ENCODE measurements around the gene LIPG.
"Not testable (repeated sequence)": the region's sequence is repeated elsewhere in the genome, so short reads cannot be mapped to it uniquely, and the experiment has no call there.

Gene LIPG

DNA sequence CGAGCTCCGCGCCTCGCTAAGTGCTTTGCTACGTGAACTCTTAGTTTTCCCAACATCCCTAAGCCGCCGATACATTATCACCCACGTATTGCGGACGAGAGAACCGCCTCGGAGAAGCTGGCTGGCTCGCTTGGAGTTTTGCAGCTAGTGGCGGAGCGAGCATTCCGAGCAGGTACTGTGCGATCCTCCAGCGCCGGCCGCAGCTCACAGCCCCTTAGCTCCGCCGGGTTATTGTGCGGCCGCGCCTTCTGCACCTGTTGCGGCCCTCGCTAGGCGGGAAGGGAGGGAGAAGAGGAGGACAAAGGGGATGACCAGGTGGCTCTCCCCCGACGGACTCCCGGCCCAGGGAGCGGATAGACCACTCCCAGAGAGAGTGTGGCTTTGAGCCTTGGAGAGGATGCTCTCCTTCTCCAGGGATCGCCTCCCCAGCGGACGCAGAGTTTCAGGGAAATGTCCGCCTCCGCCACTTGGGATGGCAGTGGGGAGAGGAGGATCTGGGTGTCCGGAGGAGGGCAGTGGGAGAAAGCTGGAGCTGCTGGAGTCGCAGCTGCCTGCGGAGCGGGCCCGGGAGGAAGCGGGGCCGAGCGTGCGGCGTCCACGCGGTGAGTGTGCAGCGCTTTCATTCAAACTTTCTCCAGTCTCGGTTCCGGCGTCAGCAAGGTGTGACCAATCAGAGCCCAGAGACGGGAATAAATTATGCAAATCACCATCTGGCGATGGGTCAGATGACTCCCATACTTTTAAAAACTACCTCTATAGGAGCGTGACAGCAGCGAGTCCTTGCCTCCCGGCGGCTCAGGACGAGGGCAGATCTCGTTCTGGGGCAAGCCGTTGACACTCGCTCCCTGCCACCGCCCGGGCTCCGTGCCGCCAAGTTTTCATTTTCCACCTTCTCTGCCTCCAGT lies at the start of gene LIPG:
Gene LIPG (plus strand): TSS at position 769 of the 905 bp plus-strand sequence. CDS start 252 bp downstream, outside the sequence.
- H3K4me3 ChIP-seq (ENCODE audit: low read length): peak within 1 kb of the TSS; percentile 16; the same call in 1 of the 2 replicates
- no peak for TF ChIP-seq ZNF274 (IDR thresholded peaks at IDR 0.05; ENCODE audit: low read depth, low read length)

DNA sequence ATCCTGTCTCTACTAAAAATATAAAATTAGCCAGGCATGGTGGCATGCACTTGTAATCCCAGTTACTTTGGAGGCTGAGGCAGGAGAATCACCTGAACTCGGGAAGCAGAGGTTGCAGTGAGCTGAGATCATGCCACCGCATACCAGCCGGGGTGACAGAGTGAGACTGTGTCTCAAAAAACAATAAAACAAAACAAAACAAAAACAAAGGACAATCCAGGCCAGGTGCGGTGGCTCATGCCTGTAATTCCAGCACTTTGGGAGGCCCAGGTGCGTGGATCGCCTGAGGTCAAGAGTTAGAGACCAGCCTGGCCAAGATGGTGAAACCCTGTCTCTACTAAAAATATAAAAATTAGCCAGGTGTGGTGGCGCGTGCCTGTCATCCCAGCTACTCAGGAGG lies 49.0 kb upstream of the LIPG start:
- H3K4me3 ChIP-seq (ENCODE audit: low read length): not testable (repeated sequence)

DNA sequence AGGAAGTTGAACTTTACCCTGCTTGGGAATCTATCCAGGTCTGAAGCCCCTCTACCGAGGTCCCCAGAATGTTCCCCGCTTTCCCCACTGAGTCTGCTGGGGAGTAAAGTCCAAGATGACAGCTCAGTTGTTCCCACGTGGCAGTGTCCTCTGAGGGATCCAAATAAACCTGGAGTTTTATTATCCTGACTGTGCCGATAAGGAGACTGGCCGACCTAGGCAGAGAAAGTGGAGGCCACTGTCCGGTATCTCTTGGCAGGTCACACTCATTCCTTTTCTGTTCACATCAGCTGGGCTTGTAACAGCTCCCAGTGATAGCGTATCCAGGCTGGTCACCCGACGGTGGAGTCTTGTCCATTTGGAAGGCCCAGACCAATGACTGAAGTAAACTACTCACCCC lies 47.3 kb upstream of the LIPG start:
- no peak overlapping the region for H3K4me3 ChIP-seq (ENCODE audit: low read length)

DNA sequence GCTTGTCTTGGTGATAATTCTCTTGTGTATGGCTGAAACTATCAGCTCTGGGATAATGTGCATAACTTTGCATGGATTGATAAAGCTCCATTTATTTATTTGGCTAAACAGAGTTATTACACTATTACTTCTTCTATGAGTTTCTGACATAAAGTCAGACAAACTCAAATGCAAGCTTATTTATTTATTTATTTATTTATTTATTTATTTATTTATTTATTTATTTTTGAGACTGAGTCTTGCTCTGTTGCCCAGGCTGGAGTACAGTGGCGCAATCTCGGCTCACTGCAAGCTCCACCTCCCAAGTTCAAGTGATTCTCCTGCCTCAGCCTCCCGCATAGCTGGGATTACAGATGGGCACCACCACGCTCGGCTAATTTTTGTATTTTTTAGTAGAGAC lies 46.9 kb upstream of the LIPG start:
- H3K4me3 ChIP-seq (ENCODE audit: low read length): not testable (repeated sequence)

More for the DNA sequence above, 47.3 kb upstream of the LIPG start:
- no peak for TF ChIP-seq ZNF274 (IDR thresholded peaks at IDR 0.05; ENCODE audit: low read depth, low read length)

DNA sequence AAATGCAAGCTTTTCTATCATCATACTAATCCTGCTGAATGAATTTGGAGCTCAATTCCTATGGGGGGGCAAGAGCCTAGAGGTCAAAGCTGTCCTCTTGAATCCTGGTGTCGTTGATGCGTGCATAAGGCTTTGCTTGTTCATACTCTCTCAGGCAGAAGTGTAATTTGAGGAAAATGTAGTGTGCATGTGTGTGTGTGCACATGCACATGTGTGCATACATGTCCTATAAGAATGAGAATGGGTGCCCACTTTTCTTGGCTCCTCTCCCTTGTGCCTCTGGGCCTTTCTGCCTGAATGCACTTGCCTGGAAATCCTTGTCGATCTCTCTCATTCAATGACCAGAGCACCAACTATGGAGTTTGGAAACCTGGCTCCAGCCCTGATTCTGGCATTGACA lies 46.3 kb upstream of the LIPG start:
- H3K4me3 ChIP-seq (ENCODE audit: low read length): no peak overlapping the region
- no peak for TF ChIP-seq ZNF274 (IDR thresholded peaks at IDR 0.05; ENCODE audit: low read depth, low read length)

- TF ChIP-seq ZNF274 (IDR thresholded peaks at IDR 0.05; ENCODE audit: low read depth, low read length): no peak
- no peak overlapping the region for H3K4me3 ChIP-seq (ENCODE audit: low read length)
These were observed 44.4 kb upstream of the LIPG start for GRCh38 chr18:49517483-49517882.

DNA sequence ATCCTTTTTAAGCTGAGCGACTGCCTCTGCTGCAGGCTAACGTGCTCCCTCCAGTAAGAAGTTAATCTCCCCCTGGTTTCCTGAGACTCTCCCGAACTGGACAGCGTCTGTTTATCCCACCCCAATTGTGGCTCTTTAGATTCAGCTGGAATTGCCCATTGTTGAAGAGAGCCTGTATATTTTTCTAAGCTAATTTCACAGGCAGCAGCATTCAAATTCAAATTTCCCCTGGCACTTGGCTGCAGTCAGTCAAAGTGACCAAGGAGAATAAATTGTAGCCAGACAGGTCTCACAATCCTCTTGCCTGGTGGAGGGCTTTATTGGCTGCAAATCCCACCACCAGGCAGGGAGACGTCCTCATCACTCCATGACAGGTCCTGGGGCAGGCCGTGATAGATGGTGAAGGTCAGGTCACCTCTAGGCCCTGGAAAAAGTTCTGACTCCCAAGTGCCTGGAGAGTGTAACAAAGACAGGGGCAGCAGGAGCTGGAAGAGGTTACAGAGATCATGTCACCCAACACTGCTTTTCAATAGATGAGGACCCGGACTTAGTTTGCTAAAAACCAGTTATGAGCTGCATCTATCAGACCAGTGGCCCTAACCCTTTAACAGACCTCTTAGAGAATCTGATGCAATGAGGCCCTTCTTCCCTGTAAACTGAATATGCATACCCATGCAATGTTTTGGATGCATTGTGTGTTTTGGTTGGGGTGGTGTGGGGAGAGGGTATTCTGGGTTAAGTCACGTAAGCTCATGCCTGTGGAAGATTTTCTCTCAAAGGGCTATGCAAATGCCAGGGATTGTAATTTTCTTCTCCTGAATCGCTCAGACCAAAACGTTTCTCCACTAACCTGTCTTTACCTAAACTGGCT lies 42.5 kb upstream of the LIPG start:
- H3K4me3 ChIP-seq (ENCODE audit: low read length): no peak overlapping the region
- no peak for TF ChIP-seq ZNF274 (IDR thresholded peaks at IDR 0.05; ENCODE audit: low read depth, low read length)

DNA sequence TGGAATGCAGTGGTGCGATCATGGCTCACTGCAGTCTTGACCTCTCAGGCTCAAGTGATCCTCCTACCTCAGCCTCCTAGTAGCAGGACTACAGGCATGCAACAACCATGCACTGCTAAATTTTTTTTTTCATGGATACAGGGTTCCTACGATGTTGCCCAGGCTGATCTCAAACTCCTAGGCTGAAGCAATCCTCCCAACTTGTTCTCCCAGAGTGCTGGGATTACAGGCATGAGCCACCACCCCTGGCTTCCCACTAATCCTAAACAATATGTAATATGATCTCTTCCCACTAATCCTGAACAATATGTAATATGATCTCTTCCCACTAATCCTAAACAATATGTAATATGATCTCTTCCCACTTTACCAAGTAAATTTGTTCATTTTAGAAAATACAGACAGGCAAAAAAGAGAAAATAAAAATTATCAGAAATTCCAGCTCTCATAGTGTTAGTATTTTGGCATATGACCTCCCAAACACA lies 41.2 kb upstream of the LIPG start:
- H3K4me3 ChIP-seq (ENCODE audit: low read length): no peak overlapping the region
- TF ChIP-seq ZNF274 (IDR thresholded peaks at IDR 0.05; ENCODE audit: low read depth, low read length): no peak

GRCh38 chr18:49521216-49521835 lies 40.5 kb upstream of the LIPG start:
- no peak overlapping the region for H3K4me3 ChIP-seq (ENCODE audit: low read length)
- TF ChIP-seq ZNF274 (IDR thresholded peaks at IDR 0.05; ENCODE audit: low read depth, low read length): no peak

DNA sequence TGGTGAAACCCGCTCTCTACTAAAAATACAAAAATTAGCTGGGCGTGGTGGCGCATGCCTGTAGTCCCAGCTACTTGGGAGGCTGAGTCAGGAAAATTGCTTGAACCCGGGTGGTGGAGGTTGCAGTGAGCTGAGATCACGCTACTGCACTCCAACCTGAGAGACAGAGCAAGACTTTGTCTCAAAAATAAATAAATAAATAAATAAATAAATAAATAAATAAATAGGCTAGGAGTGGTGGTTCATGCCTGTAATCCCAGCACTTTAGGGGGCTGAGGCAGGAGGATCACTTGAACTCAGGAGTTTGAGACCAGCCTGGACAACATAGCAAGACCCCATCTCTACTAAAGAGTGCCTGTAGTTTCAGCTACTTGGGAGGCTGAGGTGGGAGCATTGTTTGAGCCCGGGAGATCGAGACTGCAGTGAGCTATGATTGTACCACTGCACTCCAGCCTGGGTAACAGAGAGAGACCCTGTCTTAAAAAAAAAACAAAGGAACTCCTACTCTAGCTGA lies 38.2 kb upstream of the LIPG start:
- H3K4me3 ChIP-seq (ENCODE audit: low read length): not testable (repeated sequence)

DNA sequence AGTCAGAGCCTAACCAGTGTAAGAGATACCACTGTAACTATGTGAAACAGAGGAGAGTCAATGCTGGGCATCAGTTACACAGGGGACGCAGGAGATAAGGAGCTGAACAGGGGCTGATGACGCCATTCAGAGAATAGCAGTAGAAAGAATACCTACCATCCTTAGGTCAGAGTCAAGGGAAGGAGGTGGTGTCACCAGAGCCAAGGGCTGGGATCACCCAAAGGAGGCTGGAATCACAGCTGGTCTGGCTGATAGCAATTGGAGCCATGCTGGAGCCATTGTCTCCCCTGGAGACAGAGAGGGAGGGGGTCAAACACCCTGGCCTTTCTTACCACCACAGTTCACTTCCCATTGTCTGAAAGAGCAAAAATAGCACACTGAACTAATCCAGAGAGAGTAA lies 37.5 kb upstream of the LIPG start:
- no peak overlapping the region for H3K4me3 ChIP-seq (ENCODE audit: low read length)
- TF ChIP-seq ZNF274 (IDR thresholded peaks at IDR 0.05; ENCODE audit: low read depth, low read length): no peak

DNA sequence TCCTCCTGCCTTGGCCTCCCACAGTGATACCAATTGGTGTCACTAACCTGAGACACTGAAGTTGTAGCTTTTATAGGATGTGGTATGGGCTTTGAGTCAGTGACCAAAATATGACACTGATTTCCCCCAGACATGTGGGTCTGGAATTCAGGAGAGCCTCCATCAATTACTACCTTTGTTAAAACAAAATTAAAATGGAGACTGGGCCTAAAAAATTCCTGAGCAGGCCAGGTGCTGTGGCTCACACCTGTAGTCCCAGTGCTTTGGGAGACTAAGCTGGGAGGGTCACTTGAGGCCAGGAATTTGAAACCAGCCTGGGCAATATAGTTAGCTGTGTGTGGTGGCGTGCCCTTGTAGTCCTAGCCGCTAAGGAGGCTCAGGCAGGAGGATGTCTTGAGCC lies 36.9 kb upstream of the LIPG start:
- no peak for TF ChIP-seq ZNF274 (IDR thresholded peaks at IDR 0.05; ENCODE audit: low read depth, low read length)
- H3K4me3 ChIP-seq (ENCODE audit: low read length): no peak overlapping the region

GRCh38 chr18:49525981-49526380 lies 35.9 kb upstream of the LIPG start:
- no peak for TF ChIP-seq ZNF274 (IDR thresholded peaks at IDR 0.05; ENCODE audit: low read depth, low read length)

GRCh38 chr18:49527631-49528327 lies 34.1 kb upstream of the LIPG start:
- TF ChIP-seq ZNF274 (IDR thresholded peaks at IDR 0.05; ENCODE audit: low read depth, low read length): no peak
- H3K4me3 ChIP-seq (ENCODE audit: low read length): no peak overlapping the region

More at GRCh38 chr18:49525981-49526380, 35.9 kb upstream of the LIPG start:
- H3K4me3 ChIP-seq (ENCODE audit: low read length): no peak overlapping the region

Data from GM08714 (cell line).